ENCODE results near the gene PHRF1.

PHRF1 gene

GRCh38 chr11:616320-617198 is 40.3 kb downstream of the PHRF1 start:
- no peak for DNase-seq

DNA sequence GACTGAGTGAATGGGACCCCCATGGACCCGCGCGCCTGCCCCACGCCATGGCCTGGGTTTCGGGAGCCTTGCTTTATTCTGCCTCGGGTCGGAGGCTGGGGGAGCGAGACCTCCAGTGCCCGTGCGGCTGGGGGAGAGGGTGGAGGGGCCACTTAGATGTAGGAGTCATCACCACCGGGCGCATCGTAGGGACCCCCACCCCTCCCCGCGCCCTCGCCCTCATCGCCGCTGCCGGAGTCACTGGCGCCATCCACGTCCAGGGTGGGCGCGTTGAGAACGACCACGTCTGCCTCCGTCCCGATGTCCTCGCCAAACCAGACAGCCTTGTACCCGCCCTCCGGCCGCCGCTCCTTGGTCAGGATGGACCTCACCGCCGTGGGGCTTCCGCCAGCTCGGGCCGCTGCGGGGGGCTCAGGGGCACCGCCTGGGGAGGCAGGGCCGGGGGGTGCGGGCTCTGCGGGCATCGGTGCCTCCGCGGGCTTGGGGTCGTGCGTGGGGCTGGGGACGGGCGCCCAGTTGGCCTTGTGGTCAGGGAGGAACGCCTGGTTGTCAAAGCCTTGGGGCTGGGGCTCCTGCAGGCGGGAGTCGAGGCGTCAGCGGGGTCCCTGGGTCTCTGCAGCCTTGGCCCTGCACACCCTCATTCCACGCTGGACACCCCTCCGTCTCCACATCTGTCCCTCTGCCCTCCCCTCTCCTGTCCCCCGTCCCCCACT is 41.1 kb downstream of the PHRF1 start:
- DNase-seq = no peak

GRCh38 chr11:617912-618682 is 41.8 kb downstream of the PHRF1 start:
- no peak for DNase-seq

DNA sequence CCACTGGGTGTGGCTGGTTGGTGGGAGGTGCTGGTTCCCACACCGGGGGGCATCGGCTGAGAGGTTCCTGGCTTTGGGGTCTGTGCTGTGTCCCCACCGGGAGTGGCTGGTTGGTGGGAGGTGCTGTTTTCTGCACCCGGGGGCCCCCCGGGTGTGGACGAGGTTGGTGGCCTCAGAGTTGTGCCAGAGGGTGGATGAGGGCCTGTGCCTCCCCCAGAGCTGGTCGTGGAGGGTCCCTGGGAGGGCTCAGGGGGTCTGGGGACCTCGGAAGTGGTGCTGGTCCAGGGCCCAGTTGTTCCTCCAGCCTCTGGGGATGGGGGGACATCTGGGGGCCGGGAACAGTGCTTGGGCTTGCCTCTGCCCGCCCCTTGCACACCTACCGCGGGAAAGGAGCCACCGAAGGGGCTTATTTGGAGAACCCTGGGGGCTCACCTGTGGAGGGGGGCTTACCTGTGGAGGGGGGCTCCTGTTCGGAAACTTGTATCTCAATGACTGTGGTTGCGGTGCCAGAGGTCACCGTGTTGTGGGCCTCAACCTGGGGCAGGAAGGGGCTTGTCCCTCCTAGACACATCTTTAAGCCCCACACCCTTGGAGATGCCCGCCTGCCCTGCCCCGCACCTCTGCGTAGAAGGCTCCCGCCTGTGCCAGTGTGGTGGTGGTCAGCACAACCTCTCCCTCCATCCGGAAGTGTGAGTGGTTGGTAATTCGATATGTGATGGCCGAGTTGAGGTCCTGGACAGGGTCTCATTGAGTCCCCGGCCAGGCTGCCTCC is 42.8 kb downstream of the PHRF1 start:
- no peak for DNase-seq

GRCh38 chr11:619628-620050 is 43.4 kb downstream of the PHRF1 start:
- DNase-seq = no peak

GRCh38 chr11:620201-620600 is 43.9 kb downstream of the PHRF1 start:
- DNase-seq = no peak

DNA sequence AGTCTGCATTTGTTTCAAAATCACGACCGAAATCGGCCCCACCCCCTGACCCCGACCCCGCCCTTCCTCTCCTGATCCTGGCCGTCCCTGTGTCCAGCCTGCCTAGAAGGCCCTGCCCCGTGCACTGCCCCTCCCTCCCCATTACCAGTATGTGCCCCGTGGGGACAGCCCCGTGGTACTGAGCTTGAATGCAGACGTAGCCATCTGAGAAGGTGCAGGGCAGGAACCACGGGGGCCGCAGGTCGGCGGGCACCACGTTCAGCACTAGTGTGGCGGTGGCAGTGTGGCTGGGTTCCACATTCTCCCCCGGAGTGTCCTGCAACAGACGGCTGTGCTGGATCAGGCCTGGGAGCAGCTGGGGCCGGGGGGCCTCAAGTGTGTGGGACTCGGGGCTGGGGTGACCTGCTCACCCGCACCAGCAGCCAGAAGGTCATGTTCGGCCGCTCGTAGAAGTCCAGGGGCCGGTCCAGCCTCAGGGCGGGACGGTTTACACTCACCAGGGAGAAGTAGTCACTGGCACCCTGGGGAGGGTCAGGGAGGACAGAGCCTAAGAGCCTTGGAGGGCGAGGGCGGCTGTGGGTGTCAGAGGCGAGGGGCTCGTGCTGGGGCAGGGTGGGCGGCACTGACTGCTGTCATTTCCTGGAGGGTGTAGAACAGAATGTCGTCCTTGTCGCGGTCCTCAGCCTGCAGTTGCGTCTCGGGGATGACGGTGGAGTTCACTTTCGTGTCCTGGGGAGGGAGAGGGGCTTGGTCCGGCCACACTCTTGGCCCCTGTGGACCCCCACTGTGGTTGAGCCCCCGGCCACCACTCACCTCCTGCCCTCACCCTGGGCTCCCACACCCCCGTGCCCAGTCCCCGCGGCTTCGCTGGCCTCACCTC is 44.9 kb downstream of the PHRF1 start:
- no peak for DNase-seq

DNA sequence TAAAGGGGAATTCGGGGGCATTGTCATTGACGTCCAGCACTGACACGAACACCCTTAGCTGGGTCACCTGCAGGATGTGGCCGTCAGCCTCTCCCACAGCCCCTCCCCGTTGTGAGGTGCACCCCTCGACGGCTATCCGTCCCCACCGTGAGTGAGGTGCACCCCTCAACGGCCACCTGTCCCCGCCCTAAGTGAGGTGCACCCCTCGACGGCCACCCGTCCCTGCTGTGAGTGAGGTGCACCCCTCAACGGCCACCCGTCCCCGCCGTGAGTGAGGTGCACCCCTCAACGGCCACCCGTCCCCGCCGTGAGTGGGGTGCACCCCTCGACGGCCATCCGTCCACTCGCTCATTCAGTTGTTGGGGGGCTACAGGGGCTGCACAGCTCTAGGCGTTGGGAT is 45.6 kb downstream of the PHRF1 start:
- DNase-seq = no peak

DNA sequence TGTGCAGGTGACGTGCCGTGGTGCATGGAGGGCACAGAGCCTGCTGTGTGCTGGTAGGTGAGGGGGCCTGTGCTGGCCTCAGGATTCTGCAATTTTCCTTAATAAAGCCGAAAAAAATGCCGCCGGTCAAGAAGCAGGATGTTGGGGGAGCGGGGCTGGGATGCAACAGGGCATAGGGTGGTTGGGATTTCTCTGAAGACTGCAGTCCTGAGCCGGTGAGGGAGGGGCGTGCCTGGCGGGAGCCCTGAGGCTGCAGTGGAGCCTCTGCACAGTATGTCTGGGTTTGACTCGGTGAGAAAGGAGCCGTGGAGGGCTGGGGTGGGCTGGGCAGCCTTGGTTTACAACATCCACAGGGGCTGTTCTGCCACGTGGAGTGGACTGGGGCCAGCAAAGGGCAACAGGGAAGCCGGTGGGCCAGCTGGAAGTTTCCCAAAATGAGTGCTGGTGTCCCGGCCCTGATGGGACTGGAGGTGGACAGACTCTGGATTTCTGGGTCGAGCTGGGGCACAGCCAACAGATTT is 47.1 kb downstream of the PHRF1 start:
- no peak for DNase-seq

DNA sequence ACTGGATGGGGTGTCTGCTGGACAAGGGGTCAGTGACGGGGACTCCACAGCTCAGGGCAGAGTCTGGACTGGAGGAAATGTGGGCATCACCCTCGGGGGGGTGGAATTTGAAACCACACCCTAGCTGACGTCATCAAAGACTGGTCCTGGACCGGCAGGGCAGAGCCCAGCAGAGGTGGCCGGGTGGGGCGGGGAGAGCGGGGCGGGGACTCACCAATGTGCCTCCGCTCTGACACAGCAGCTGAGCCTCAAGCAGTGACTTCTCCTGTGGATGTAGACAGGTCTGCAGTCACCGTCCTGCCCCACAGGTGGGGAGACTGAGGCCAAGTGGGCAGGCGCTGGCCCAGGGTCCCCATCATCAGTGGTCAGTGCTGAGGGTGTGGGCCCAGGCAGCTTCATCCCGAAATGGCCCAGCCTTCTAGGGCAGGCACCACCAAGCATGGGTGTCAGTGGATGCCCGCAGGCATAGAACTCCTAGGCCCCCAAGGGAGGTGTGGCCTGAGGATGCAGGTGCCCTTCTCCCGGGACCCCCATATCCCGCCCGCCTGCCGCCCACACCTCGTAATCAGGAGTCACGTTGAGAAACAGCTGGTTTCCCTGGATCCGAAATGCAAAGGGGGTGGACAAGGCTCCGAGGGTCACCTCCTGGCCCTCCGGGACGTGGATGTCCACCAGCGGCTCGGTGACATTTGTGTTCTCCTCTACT is 47.9 kb downstream of the PHRF1 start:
- no peak for DNase-seq

GRCh38 chr11:624705-625635 is 48.7 kb downstream of the PHRF1 start, which contains the start of gene CDHR5:
Gene CDHR5, minus strand, starts transcription at chr11:624955. Its CDS starts 53 bp downstream, at chr11:624902.
- no peak for DNase-seq

DNA sequence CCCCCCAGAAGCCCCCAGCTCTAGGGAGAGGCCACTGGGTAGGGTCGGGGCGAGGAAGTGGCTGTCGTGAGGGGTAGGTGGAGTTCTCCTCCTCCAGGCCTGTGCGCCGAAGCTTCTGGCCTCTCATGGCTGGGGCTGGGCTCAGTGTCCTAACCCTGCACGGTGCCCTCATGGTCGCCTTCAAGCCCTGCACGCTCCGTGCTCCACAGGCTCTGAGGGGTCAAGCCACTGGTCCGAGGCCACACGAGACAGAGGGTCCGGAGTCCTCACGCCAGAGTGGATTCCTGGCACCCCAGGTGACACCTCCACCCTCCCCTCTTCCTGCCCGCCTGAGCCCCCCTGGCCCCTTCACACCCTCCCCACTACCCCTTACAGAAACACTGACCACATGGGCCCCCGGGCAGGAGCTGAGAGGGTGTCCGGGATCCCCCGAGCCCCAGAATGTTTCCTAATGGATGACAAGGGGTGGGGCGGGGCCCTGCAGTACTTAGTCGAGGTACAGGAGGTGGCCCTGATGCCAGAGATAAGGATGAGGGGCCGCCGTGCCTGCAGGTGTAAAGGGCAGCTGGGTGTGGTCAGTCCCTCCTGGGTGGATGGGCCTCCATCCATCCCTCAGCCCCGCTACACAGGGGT is 49.5 kb downstream of the PHRF1 start:
- no peak for DNase-seq

DNA sequence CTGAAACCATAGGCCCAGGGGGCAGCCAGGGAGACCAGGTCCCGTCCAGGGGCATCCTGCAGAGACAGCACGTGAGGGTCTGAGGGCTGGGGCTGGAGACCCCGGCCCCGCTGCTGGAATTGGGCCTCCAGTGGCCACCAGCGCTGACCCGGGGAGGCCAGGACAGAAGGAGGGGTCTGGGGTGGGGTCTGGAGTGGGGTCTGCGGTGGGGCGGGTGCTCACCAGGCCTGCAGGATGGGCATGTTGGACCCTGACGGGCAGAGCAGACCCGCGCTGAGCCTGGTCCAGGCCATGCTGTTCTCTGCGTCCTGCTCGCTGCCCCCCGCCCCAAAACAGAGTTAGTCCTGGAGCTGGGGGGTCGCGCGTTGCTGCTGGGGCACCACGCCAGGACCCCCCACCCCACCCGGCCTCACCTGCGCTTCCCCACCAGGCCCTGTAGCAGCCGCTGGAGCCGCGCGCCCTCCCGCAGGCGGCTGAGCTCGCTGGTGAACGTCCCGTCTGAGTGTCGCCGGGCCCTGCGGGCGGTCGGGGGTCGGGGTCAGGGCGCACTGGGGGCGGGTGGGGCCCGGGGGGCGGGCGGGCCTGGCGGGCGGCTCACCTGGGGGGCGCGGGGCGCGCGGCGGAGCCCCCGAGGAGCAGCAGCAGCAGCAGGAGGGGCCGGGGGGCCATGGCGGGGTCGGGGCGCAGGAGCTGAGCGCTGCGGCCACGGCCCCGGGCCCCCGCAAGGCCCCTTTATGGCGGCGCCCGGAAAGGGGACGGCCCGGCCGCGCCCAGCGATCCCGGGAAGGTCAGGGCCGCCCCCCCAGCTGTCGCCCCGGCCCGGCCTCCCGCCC is 50.4 kb downstream of the PHRF1 start, which contains the start of gene SCT:
Gene SCT (minus strand): TSS at position 707 of the 833 bp plus-strand sequence. CDS start 38 bp downstream, at position 669.
- no peak for DNase-seq

- no peak for DNase-seq
Measured at GRCh38 chr11:627308-627576, 51.0 kb downstream of the PHRF1 start.

DNA sequence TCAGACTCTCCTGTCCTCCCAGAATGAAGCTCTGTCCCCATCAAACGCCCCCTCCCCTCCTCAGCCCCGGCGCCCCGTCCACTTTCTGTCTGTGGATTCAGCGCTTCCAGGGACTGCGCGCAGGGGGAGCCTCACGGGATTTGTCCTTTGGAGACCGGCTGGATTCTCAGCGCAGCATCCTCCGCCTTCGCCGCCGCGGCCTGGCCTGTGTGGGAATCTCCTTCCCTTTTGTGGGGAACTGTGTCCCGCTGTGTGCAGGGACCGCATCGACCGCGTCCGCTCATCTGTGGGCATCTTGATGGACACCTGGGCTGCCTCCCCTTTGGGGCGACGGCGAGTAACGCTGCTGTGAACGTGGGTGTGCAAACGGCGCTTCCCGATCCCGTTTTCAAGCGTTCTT is 51.8 kb downstream of the PHRF1 start:
- DNase-seq = no peak

DNA sequence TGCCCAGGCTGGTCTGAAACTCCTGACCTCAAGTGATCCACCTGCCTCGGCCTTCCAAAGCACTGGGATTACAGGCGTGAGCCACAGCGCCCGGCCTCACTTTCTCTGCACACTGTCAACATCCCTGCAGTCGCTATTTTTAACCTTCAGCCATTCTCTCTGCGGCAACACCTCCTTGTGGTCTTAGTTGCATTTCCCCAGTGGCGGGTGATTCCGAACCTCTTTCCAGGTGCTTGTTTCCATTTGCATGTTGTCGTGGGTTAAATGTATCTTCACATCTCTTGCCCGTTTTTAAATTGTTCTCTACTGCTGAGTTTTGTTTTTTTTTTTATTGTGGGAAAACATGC is 52.9 kb downstream of the PHRF1 start:
- no peak for DNase-seq

DNA sequence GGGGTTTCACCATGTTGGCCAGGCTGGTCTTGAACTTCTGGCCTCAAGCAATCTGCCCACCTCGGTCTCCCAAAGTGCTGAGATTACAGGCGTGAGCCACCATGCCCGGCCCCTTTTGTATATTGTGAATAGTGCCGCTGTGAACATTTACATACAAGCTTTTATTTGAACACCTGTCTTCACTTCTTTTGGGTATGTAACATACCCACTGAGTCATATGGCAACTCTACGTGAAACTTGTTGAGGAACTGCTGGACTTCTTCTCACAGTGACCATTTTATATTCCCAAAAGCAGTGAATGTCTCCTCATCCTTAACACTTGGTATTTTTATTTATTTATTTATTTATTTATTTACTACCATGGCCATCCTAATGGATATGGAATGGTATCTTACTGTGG is 54.6 kb downstream of the PHRF1 start:
- DNase-seq = no peak

- DNase-seq = peak in 1 of 5 experiments; percentile 5
Measured at GRCh38 chr11:635945-636510, 59.8 kb downstream of the PHRF1 start.
